Upper lobe of left lung (tissue), 6 donors: ENCODE measurements around the gene MYL4. TPM values are rescaled to one million over a fixed set of nuclear protein-coding genes. Genes with fewer than 3 reads are reported as not detected.
A peak's percentile ranks its signal among the peaks of the same experiment; 100 is the strongest.

Experiments
- ATAC-seq, 2 donors: fragments of 200-7000 bp; cut with Tn5 transposase; one replicate each; pipeline ENCODE4 v1.9.1; 2022; ENCODE audit warnings: mild to moderate bottlenecking in 2 of 2, moderate library complexity in 2 of 2; ENCODE audit not compliant: low FRiP score in 2 of 2
- DNase-seq, 2 donors: peaks; one replicate each; pipeline ENCODE4 v3.0.0-alpha.2; 2019 to 2020
- H3K27ac ChIP-seq, 4 donors: fragments of 200-600 bp; sonication (generic); one replicate each; pipeline ENCODE4 v1.5.1; 2016 to 2019
- H3K27me3 ChIP-seq, 4 donors: fragments of 200-600 bp; sonication (generic); one replicate each; pipeline ENCODE4 v1.5.1; 2017 to 2019
- H3K36me3 ChIP-seq, 4 donors: fragments of 200-600 bp; sonication (generic); one replicate each; pipeline ENCODE4 v1.5.1; 2016 to 2019
- H3K4me1 ChIP-seq, 4 donors: fragments of 200-600 bp; sonication (generic); one replicate each; pipeline ENCODE4 v1.5.1; 2018 to 2019
- H3K4me3 ChIP-seq, 4 donors: fragments of 200-600 bp; sonication (generic); one replicate each; pipeline ENCODE4 v1.5.1; 2017 to 2019; ENCODE audit warnings: mild to moderate bottlenecking in 2 of 4, moderate library complexity in 1 of 4
- H3K9me3 ChIP-seq, 4 donors: fragments of 200-600 bp; sonication (generic); one replicate each; pipeline ENCODE4 v1.5.1; 2018 to 2019
- CTCF ChIP-seq, 6 experiments: fragments of 450-650 bp in 4 of 6; fragments of 200-600 bp in 2 of 6; sonication (generic) in 2 of 6; IDR thresholded peaks; one replicate each; pipeline ENCODE4 v1.5.1; 2016 to 2019; ENCODE audit warnings: antibody characterized with exemption in 6 of 6
- EP300 ChIP-seq, 4 donors: sonication (generic); formaldehyde crosslinking; IDR thresholded peaks; one replicate each; pipeline ENCODE4 v1.5.1; 2017; ENCODE audit warnings: antibody characterized with exemption in 4 of 4, control low read depth in 2 of 4
- POLR2A ChIP-seq, 4 donors: fragments of 450-650 bp; IDR thresholded peaks; one replicate each; pipeline ENCODE4 v1.5.1; 2016 to 2017; ENCODE audit warnings: antibody characterized with exemption in 4 of 4, mild to moderate bottlenecking in 2 of 4
- POLR2AphosphoS5 ChIP-seq, 2 donors: sonication (generic); formaldehyde crosslinking; IDR thresholded peaks; one replicate each; pipeline ENCODE4 v1.5.1; 2017; ENCODE audit warnings: antibody characterized with exemption in 2 of 2
- WGBS, 2 donors: methylation state at CpG; one replicate each; pipeline ENCODE4 v1.1.5; 2017 to 2018; 5-methylcytosine and 5-hydroxymethylcytosine counted together
- total RNA-seq, 6 donors: library from RNA; depleted of rRNA in 4 of 6; stranded (reverse); fragments of >200 nt in 4 of 6; gene quantifications; one replicate each; pipeline versions ENCODE4 v1.1.0 to v1.2.1, GENCODE V29; 2016 to 2021
- donor health status: DM: no; HTN: no; CAD: no; lungs with moderate emphysema.
- donor health status: DM: no; HTN: yes; CAD: no; lungs with severe emphysema.

MYL4 gene
- total RNA-seq, 6 donors from 2014 or later = 1.4 to 3.1 (median 1.6) TPM; not detected in 3

- Histone ChIP-seq H3K9me3 (no peaks in the 10 kb centered on the region), H3K4me1 (peaks cover 17 to 25% (median 22%) of the 10 kb centered on the region in 4 donors), H3K4me3 (no peak overlapping the region), H3K27me3 (no peaks in the 10 kb centered on the region), H3K36me3 (no peaks in the 10 kb centered on the region), H3K27ac (no peak overlapping the region)
- ATAC-seq = no peak
- no peak for DNase-seq
- TF ChIP-seq POLR2AphosphoS5 (IDR thresholded peaks at IDR 0.05) (no peak), CTCF (IDR thresholded peaks at IDR 0.05) (no peak), EP300 (IDR thresholded peaks at IDR 0.05) (no peak), POLR2A (IDR thresholded peaks at IDR 0.05) (no peak)
- WGBS, 2 donors = 88 to 93% methylated on average over 4 of the region's 4 CpGs
Observed at GRCh38 chr17:47201166-47201565, 8.0 kb upstream of the MYL4 start.

- Histone ChIP-seq H3K27me3 (no peaks in the 10 kb centered on the region), H3K4me3 (no peak overlapping the region), H3K9me3 (no peaks in the 10 kb centered on the region), H3K36me3 (no peaks in the 10 kb centered on the region), H3K4me1 (peaks cover 17 to 27% (median 22%) of the 10 kb centered on the region in 4 donors), H3K27ac (peak overlapping the region; percentile 66 to 82 (median 78))
- DNase-seq = no peak
- WGBS, 2 donors = 73 to 74% methylated on average over 6 of the region's 6 CpGs
- no peak for ATAC-seq
- TF ChIP-seq EP300 (IDR thresholded peaks at IDR 0.05) (no peak), POLR2A (IDR thresholded peaks at IDR 0.05) (no peak), POLR2AphosphoS5 (IDR thresholded peaks at IDR 0.05) (no peak), CTCF (IDR thresholded peaks at IDR 0.05) (no peak)
Observed at GRCh38 chr17:47203984-47204721, 5.0 kb upstream of the MYL4 start.

- TF ChIP-seq POLR2AphosphoS5 (IDR thresholded peaks at IDR 0.05) = no peak
- TF ChIP-seq CTCF (IDR thresholded peaks at IDR 0.05) = no peak
- no peak for TF ChIP-seq EP300 (IDR thresholded peaks at IDR 0.05)
- TF ChIP-seq POLR2A (IDR thresholded peaks at IDR 0.05) = no peak
- H3K27me3 ChIP-seq = no peaks in the 10 kb centered on the region
- 52 to 53% methylated on average over 6 of the region's 6 CpGs for WGBS, 2 donors
- H3K36me3 ChIP-seq = no peaks in the 10 kb centered on the region
- DNase-seq (no peak), ATAC-seq (peak; percentile 41 to 81)
- H3K9me3 ChIP-seq = no peaks in the 10 kb centered on the region
- H3K4me1 ChIP-seq = peaks cover 17 to 27% (median 22%) of the 10 kb centered on the region in 4 donors
- H3K4me3 ChIP-seq = peak overlapping the region in 1 of 4 donors; percentile 2
- H3K27ac ChIP-seq = peak overlapping the region; percentile 66 to 82 (median 78)
Observed at GRCh38 chr17:47204722-47205418, 4.3 kb upstream of the MYL4 start.

- Histone ChIP-seq H3K27ac (peak overlapping the region; percentile 66 to 82 (median 78)), H3K9me3 (no peaks in the 10 kb centered on the region), H3K27me3 (no peaks in the 10 kb centered on the region), H3K4me1 (peaks cover 19 to 33% (median 23%) of the 10 kb centered on the region in 4 donors), H3K4me3 (peak overlapping the region in 1 of 4 donors; percentile 2), H3K36me3 (no peaks in the 10 kb centered on the region)
- TF ChIP-seq CTCF (IDR thresholded peaks at IDR 0.05) (no peak), POLR2AphosphoS5 (IDR thresholded peaks at IDR 0.05) (peak in 1 of 2 donors; percentile 42), POLR2A (IDR thresholded peaks at IDR 0.05) (peak in 1 of 4 donors; percentile 18), EP300 (IDR thresholded peaks at IDR 0.05) (peak in 1 of 4 donors; percentile 20)
- DNase-seq (peak in 1 of 2 donors; percentile 90), ATAC-seq (peak; percentile 56 to 91)
- 50 to 62% methylated on average over 9 of the region's 9 CpGs for WGBS, 2 donors
Observed at GRCh38 chr17:47205419-47205963, 3.7 kb upstream of the MYL4 start.
